ENCODE measurements around the gene ANKRD6. TPM values are rescaled to one million over a fixed set of nuclear protein-coding genes. Genes with fewer than 3 reads are reported as not detected.

Gene ANKRD6
- total and polyA plus RNA-seq, 2 donors (not counting 1 experiment from before 2014, with no cell fraction given), result 3.8 to 10.5 TPM

GRCh38 chr6:89452281-89452680 lies 19.3 kb downstream of the ANKRD6 start:
- H3K36me3 ChIP-seq (replicated peaks in 1 of 2; ENCODE audit: control extremely low read depth in 1 of 2, control insufficient read depth in 1 of 2, extremely low read depth in 1 of 2, insufficient read depth in 2 of 2, low read length in 1 of 2), result no peaks in the 10 kb centered on the region
- H3K9ac ChIP-seq (ENCODE audit: low read length), result no peak overlapping the region
- TF ChIP-seq EZH2 (IDR thresholded peaks at IDR 0.05; ENCODE audit: borderline replicate concordance, insufficient read depth, low read depth, low read length, poor library complexity, severe bottlenecking), result no peak
- no peak for TF ChIP-seq CTCF (IDR thresholded peaks at IDR 0.05)
- DNase-seq (no peak), ATAC-seq (ENCODE audit: low read depth) (no peak)
- intact Hi-C loops (cut with micrococcal nuclease), result no loop called here
- H3K9me3 Mint-ChIP-seq (ENCODE audit: insufficient read depth), result no peaks in the 10 kb centered on the region
- no peak overlapping the region for H3K4me3 Mint-ChIP-seq
- no peak overlapping the region for H2AFZ ChIP-seq (ENCODE audit: insufficient read depth, low read depth, low read length, poor library complexity, severe bottlenecking)
- H3K27me3 ChIP-seq (replicated peaks in 1 of 4; ENCODE audit: control extremely low read depth in 1 of 4, control insufficient read depth in 3 of 4, insufficient read depth in 4 of 4, low read length in 3 of 4), result no peaks in the 10 kb centered on the region
- no peaks in the 10 kb centered on the region for H3K4me1 ChIP-seq (ENCODE audit: control insufficient read depth in 2 of 2, insufficient read depth in 2 of 2, low read length in 2 of 2)
- H4K20me1 ChIP-seq (ENCODE audit: control insufficient read depth, insufficient read depth, low read length, poor library complexity, severe bottlenecking), result no peaks in the 10 kb centered on the region
- H3K4me1 Mint-ChIP-seq, result no peaks in the 10 kb centered on the region
- no peak overlapping the region for H3K4me2 ChIP-seq (replicated peaks; ENCODE audit: low read depth, low read length, poor library complexity, severe bottlenecking)
- H3K79me2 ChIP-seq (ENCODE audit: control insufficient read depth, insufficient read depth, low read length), result no peaks in the 10 kb centered on the region
- ChIA-PET CTCF (no interaction called here), POLR2A (no interaction called here)
- H3K4me3 ChIP-seq (ENCODE audit: control extremely low read depth in 1 of 5, extremely low read depth in 1 of 5, insufficient read depth in 1 of 5, low read depth in 2 of 5, low read length in 4 of 5), result no peak overlapping the region
- no peaks in the 10 kb centered on the region for H3K9me3 ChIP-seq (ENCODE audit: control extremely low read depth in 1 of 3, control insufficient read depth in 2 of 3, insufficient read depth in 1 of 3, low read length in 2 of 3)
- no peak overlapping the region for H3K27ac Mint-ChIP-seq
- H3K27ac ChIP-seq (ENCODE audit: low read length in 2 of 2), result no peak overlapping the region
- no peaks in the 10 kb centered on the region for H3K27me3 Mint-ChIP-seq
- WGBS (ENCODE audit: insufficient coverage), result no CpG with 5 or more reads among the region's 1 CpG

GRCh38 chr6:89454300-89454699 lies 21.3 kb downstream of the ANKRD6 start:
- CTCF ChIA-PET, result no interaction called here
- no peaks in the 10 kb centered on the region for H3K4me1 Mint-ChIP-seq

More at GRCh38 chr6:89454300-89454699, 21.3 kb downstream of the ANKRD6 start:
- Mint-ChIP-seq H3K27me3 (no peaks in the 10 kb centered on the region), H3K27ac (no peak overlapping the region), H3K9me3 (ENCODE audit: insufficient read depth) (no peaks in the 10 kb centered on the region), H3K4me3 (no peak overlapping the region)
- no peak overlapping the region for H3K27ac ChIP-seq (ENCODE audit: low read length in 2 of 2)
- no peaks in the 10 kb centered on the region for H3K9me3 ChIP-seq (ENCODE audit: control extremely low read depth in 1 of 3, control insufficient read depth in 2 of 3, insufficient read depth in 1 of 3, low read length in 2 of 3)
- H4K20me1 ChIP-seq (ENCODE audit: control insufficient read depth, insufficient read depth, low read length, poor library complexity, severe bottlenecking), result no peaks in the 10 kb centered on the region
- no peaks in the 10 kb centered on the region for H3K27me3 ChIP-seq (replicated peaks in 1 of 4; ENCODE audit: control extremely low read depth in 1 of 4, control insufficient read depth in 3 of 4, insufficient read depth in 4 of 4, low read length in 3 of 4)
- no peaks in the 10 kb centered on the region for H3K36me3 ChIP-seq (replicated peaks in 1 of 2; ENCODE audit: control extremely low read depth in 1 of 2, control insufficient read depth in 1 of 2, extremely low read depth in 1 of 2, insufficient read depth in 2 of 2, low read length in 1 of 2)
- WGBS (ENCODE audit: insufficient coverage), result 64% methylated on average over 1 of the region's 2 CpGs
- DNase-seq (no peak), ATAC-seq (ENCODE audit: low read depth) (no peak)
- no peak for TF ChIP-seq EZH2 (IDR thresholded peaks at IDR 0.05; ENCODE audit: borderline replicate concordance, insufficient read depth, low read depth, low read length, poor library complexity, severe bottlenecking)
- no peak for TF ChIP-seq CTCF (IDR thresholded peaks at IDR 0.05)
- no peaks in the 10 kb centered on the region for H3K4me1 ChIP-seq (ENCODE audit: control insufficient read depth in 2 of 2, insufficient read depth in 2 of 2, low read length in 2 of 2)
- H3K9ac ChIP-seq (ENCODE audit: low read length), result no peak overlapping the region
- no peak overlapping the region for H3K4me3 ChIP-seq (ENCODE audit: control extremely low read depth in 1 of 5, extremely low read depth in 1 of 5, insufficient read depth in 1 of 5, low read depth in 2 of 5, low read length in 4 of 5)
- POLR2A ChIA-PET, result no interaction called here
- no peak overlapping the region for H3K4me2 ChIP-seq (replicated peaks; ENCODE audit: low read depth, low read length, poor library complexity, severe bottlenecking)
- no peaks in the 10 kb centered on the region for H3K79me2 ChIP-seq (ENCODE audit: control insufficient read depth, insufficient read depth, low read length)
- intact Hi-C loops (cut with micrococcal nuclease), result no loop called here
- H2AFZ ChIP-seq (ENCODE audit: insufficient read depth, low read depth, low read length, poor library complexity, severe bottlenecking), result no peak overlapping the region

Data from B cell (primary cell).